Measurements from ENCODE around the gene SLC25A6. TPM values are rescaled to one million over a fixed set of nuclear protein-coding genes. Genes with fewer than 3 reads are reported as not detected.

Gene SLC25A6
- total and polyA plus RNA-seq, 8 donors: 188 to 398 (median 229) TPM

- intact Hi-C loops (cut with DNase I): no loop called here
- H3K9me3 ChIP-seq: no peaks in the 10 kb centered on the region
- ATAC-seq (peak in 1 of 4 donors; percentile 10), DNase-seq (peak in 2 of 6 donors; percentile 34 to 56), FAIRE-seq (no peak)
- no peak for TF ChIP-seq CTCF (IDR thresholded peaks at IDR 0.05)
- no peak overlapping the region for H3K27ac ChIP-seq
- H3K4me3 ChIP-seq: no peak overlapping the region
- H3K4me1 ChIP-seq: no peaks in the 10 kb centered on the region
- no peaks in the 10 kb centered on the region for H3K36me3 ChIP-seq
- WGBS, 2 donors: 89 to 90% methylated on average over 27 of the region's 27 CpGs
- no peaks in the 10 kb centered on the region for H3K27me3 ChIP-seq
Observed at GRCh38 chrX:1400742-1401471, 9.0 kb upstream of the SLC25A6 start.

- DNase-seq (peak in 3 of 6 donors; percentile 3 to 32 (median 5)), FAIRE-seq (no peak), ATAC-seq (no peak)
- TF ChIP-seq CTCF (IDR thresholded peaks at IDR 0.05): no peak
- Histone ChIP-seq H3K4me1 (no peaks in the 10 kb centered on the region), H3K36me3 (no peaks in the 10 kb centered on the region), H3K27ac (no peak overlapping the region), H3K4me3 (no peak overlapping the region), H3K27me3 (no peaks in the 10 kb centered on the region), H3K9me3 (no peaks in the 10 kb centered on the region)
- 96% methylated on average over 12 of the region's 12 CpGs for WGBS, 2 donors
- intact Hi-C loops (cut with DNase I): no loop called here
Observed at GRCh38 chrX:1400049-1400448, 8.1 kb upstream of the SLC25A6 start.

GRCh38 chrX:1398431-1399340, 6.8 kb upstream of the SLC25A6 start:
- FAIRE-seq (no peak), ATAC-seq (peak in 1 of 4 donors; percentile 8), DNase-seq (peak in 3 of 6 donors; percentile 30 to 64 (median 48))
- Histone ChIP-seq H3K9me3 (no peaks in the 10 kb centered on the region), H3K36me3 (no peaks in the 10 kb centered on the region), H3K4me3 (no peak overlapping the region), H3K4me1 (no peaks in the 10 kb centered on the region), H3K27ac (no peak overlapping the region), H3K27me3 (no peaks in the 10 kb centered on the region)
- intact Hi-C loops (cut with DNase I): loop anchor here in 1 of 3 donors (10.0 kb wide), 1 partner anchor 46 kb away; no protein-coding TSS in a partner anchor
- no peak for TF ChIP-seq CTCF (IDR thresholded peaks at IDR 0.05)
- WGBS, 2 donors: 92 to 95% methylated on average over 29 of the region's 29 CpGs

GRCh38 chrX:1397441-1398270, 5.7 kb upstream of the SLC25A6 start:
- TF ChIP-seq CTCF (IDR thresholded peaks at IDR 0.05): no peak
- Histone ChIP-seq H3K9me3 (no peaks in the 10 kb centered on the region), H3K27ac (no peak overlapping the region), H3K27me3 (no peaks in the 10 kb centered on the region), H3K4me3 (no peak overlapping the region), H3K4me1 (peaks cover 0 to 5% (median 4%) of the 10 kb centered on the region in 3 donors), H3K36me3 (no peaks in the 10 kb centered on the region)
- 93 to 94% methylated on average over 29 of the region's 29 CpGs for WGBS, 2 donors
- FAIRE-seq (no peak), ATAC-seq (no peak), DNase-seq (peak in 3 of 6 donors; percentile 6 to 51 (median 44))
- intact Hi-C loops (cut with DNase I): loop anchor here in 1 of 3 donors (10.0 kb wide), 1 partner anchor 47 kb away; no protein-coding TSS in a partner anchor
